GM23248 (cell line): ENCODE measurements around the gene SF3B4. TPM values are rescaled to one million over a fixed set of nuclear protein-coding genes. Genes with fewer than 3 reads are reported as not detected.

ENCODE experiments used
- DNase-seq: peaks from one replicate; pipeline ENCODE4 v3.0.0-alpha.2; 2015
- H2AFZ ChIP-seq: fragments of 200-600 bp; sonication (generic); 2 replicates; pipeline ENCODE4 v1.6.1; 2016; ENCODE audit warnings: antibody characterized with exemption
- H3F3A ChIP-seq: fragments of 200-600 bp; sonication (generic); 2 replicates; pipeline ENCODE4 v1.6.1; 2016; ENCODE audit warnings: mild to moderate bottlenecking, antibody characterized with exemption, mixed run types; ENCODE audit not compliant: insufficient read depth
- H3K27ac ChIP-seq: fragments of 200-600 bp; sonication (generic); 2 replicates; pipeline ENCODE4 v1.5.1; 2016; ENCODE audit warnings: mild to moderate bottlenecking
- H3K27me3 ChIP-seq: fragments of 200-600 bp; sonication (generic); replicated peaks from 2 replicates; pipeline ENCODE4 v1.6.1; 2016; ENCODE audit warnings: mild to moderate bottlenecking; ENCODE audit not compliant: insufficient read depth
- H3K36me3 ChIP-seq: fragments of 200-600 bp; sonication (generic); 2 replicates; pipeline ENCODE4 v1.6.1; 2016; ENCODE audit warnings: low read depth, mild to moderate bottlenecking
- H3K4me1 ChIP-seq: fragments of 200-600 bp; sonication (generic); 2 replicates; pipeline ENCODE4 v1.6.1; 2016; ENCODE audit warnings: mild to moderate bottlenecking; ENCODE audit not compliant: insufficient read depth
- H3K4me2 ChIP-seq: fragments of 200-600 bp; sonication (generic); one replicate; pipeline ENCODE4 v1.6.1; 2016; ENCODE audit warnings: mild to moderate bottlenecking; ENCODE audit not compliant: unreplicated experiment
- H3K4me3 ChIP-seq: fragments of 200-600 bp; sonication (generic); 2 replicates; pipeline ENCODE4 v1.5.1; 2016; ENCODE audit warnings: mild to moderate bottlenecking
- H3K79me2 ChIP-seq: fragments of 200-600 bp; sonication (generic); 2 replicates; pipeline ENCODE4 v1.6.1; 2016; ENCODE audit warnings: mild to moderate bottlenecking; ENCODE audit not compliant: insufficient read depth
- H3K9ac ChIP-seq: fragments of 200-600 bp; sonication (generic); 2 replicates; pipeline ENCODE4 v1.6.1; 2016; ENCODE audit warnings: mild to moderate bottlenecking
- H3K9me2 ChIP-seq: fragments of 200-600 bp; sonication (generic); 2 replicates; pipeline ENCODE4 v1.6.1; 2016; ENCODE audit warnings: mixed run types, mild to moderate bottlenecking, moderate library complexity; ENCODE audit not compliant: insufficient read depth
- H3K9me3 ChIP-seq: fragments of 200-600 bp; sonication (generic); one replicate; pipeline ENCODE4 v1.6.1; 2017; ENCODE audit warnings: low read depth
- H4K20me1 ChIP-seq: fragments of 200-600 bp; sonication (generic); 2 replicates; pipeline ENCODE4 v1.6.0; 2016; ENCODE audit not compliant: insufficient read depth
- EZH2 ChIP-seq: fragments of 200-600 bp; sonication (generic); IDR thresholded peaks from 2 replicates; pipeline ENCODE4 v1.6.1; 2018; ENCODE audit warnings: antibody characterized with exemption, mild to moderate bottlenecking; ENCODE audit not compliant: insufficient read depth, poor library complexity, severe bottlenecking
- EZH2phosphoT487 ChIP-seq: fragments of 200-600 bp; sonication (generic); IDR thresholded peaks from 2 replicates; pipeline ENCODE4 v1.6.1; 2018; ENCODE audit warnings: antibody characterized with exemption, moderate library complexity, mild to moderate bottlenecking, low read depth; ENCODE audit not compliant: insufficient read depth
- WGBS, 2 experiments: methylation state at CpG; one replicate each; pipeline ENCODE4 v1.1.6; 2015 to 2017; ENCODE audit warnings: low lambda C conversion rate in 2 of 2, low coverage in 1 of 2; ENCODE audit errors: missing lambda C conversion rate in 2 of 2; 5-methylcytosine and 5-hydroxymethylcytosine counted together
- in situ Hi-C: fragments of 300-500 bp; cut with MboI; formaldehyde crosslinking; loops from 2 replicates; pipeline ENCODE4 v1.15.0; 2020
- polyA plus RNA-seq: library from polyadenylated mRNA; unstranded; fragments of >200 nt; fragmentation: Nextera tagmentation; extraction: Ambion mirVana; gene quantifications from 2 replicates; pipeline ENCODE4 v1.2.1, GENCODE V29; 2016
- total RNA-seq: library from RNA; depleted of rRNA; stranded (reverse); fragments of >200 nt; shearing (Covaris generic); gene quantifications from 2 replicates; pipeline ENCODE4 v1.2.3, GENCODE V29; 2014

The SF3B4 gene
- total and polyA plus RNA-seq, 2 experiments from 2014 or later, result 12.3 to 98.0 TPM

GRCh38 chr1:149914545-149914944, 13.1 kb downstream of the SF3B4 start:
- Histone ChIP-seq H2AFZ (no peak overlapping the region), H3K9ac (no peak overlapping the region), H3K36me3 (no peaks in the 10 kb centered on the region), H3K27ac (no peak overlapping the region), H3K9me2 (no peaks in the 10 kb centered on the region), H3K4me1 (no peaks in the 10 kb centered on the region), H3K4me3 (no peak overlapping the region), H3K4me2 (no peak overlapping the region), H3F3A (peaks cover 6% of the 10 kb centered on the region; the same call in 1 of the 2 replicates), H4K20me1 (no peaks in the 10 kb centered on the region), H3K27me3 (no peaks in the 10 kb centered on the region), H3K9me3 (no peaks in the 10 kb centered on the region), H3K79me2 (no peaks in the 10 kb centered on the region)
- DNase-seq, result no peak
- in situ Hi-C loops, result no loop called here
- TF ChIP-seq EZH2phosphoT487 (no peak), EZH2 (no peak)
- WGBS, 2 experiments, result 50 to 61% methylated on average over 1 of the region's 1 CpG

GRCh38 chr1:149906570-149907075, 21.0 kb downstream of the SF3B4 start:
- DNase-seq, result no peak
- in situ Hi-C loops, result no loop called here
- no peaks in the 10 kb centered on the region for H3K27me3 ChIP-seq
- H3K4me2 ChIP-seq, result no peak overlapping the region
- no peak overlapping the region for H3K4me3 ChIP-seq
- TF ChIP-seq EZH2phosphoT487 (no peak), EZH2 (no peak)
- H3F3A ChIP-seq, result no peaks in the 10 kb centered on the region
- no peak overlapping the region for H3K27ac ChIP-seq
- H3K36me3 ChIP-seq, result no peaks in the 10 kb centered on the region
- H3K79me2 ChIP-seq, result no peaks in the 10 kb centered on the region
- no peaks in the 10 kb centered on the region for H3K9me2 ChIP-seq
- H3K9ac ChIP-seq, result no peak overlapping the region
- 84 to 86% methylated on average over 10 of the region's 10 CpGs for WGBS, 2 experiments
- no peak overlapping the region for H2AFZ ChIP-seq
- no peaks in the 10 kb centered on the region for H3K9me3 ChIP-seq
- no peaks in the 10 kb centered on the region for H4K20me1 ChIP-seq
- H3K4me1 ChIP-seq, result no peaks in the 10 kb centered on the region

- no peaks in the 10 kb centered on the region for H3K79me2 ChIP-seq
These were observed 23.6 kb downstream of the SF3B4 start for GRCh38 chr1:149903836-149904491.

GRCh38 chr1:149899460-149900284, 27.9 kb downstream of the SF3B4 start, which contains the start of gene BOLA1:
Gene BOLA1 (plus strand): TSS chr1:149899568. CDS start chr1:149900060, 492 bp downstream.
- H3K4me3 ChIP-seq, result peak within 1 kb of the TSS; percentile 75
- H3K4me2 ChIP-seq, result peak within 1 kb of the TSS; percentile 82
- H3K9ac ChIP-seq, result peak within 1 kb of the TSS; percentile 84
- TF ChIP-seq EZH2, result no peak
- TF ChIP-seq EZH2phosphoT487, result no peak
- peak; percentile 97 for DNase-seq
- H3K27ac ChIP-seq, result peak within 1 kb of the TSS; percentile 79
- no peaks in the 10 kb centered on the region for H3K36me3 ChIP-seq
- in situ Hi-C loops, result no loop called here
- no peaks in the 10 kb centered on the region for H3F3A ChIP-seq
- H3K9me2 ChIP-seq, result no peaks in the 10 kb centered on the region
- H3K79me2 ChIP-seq, result no peaks in the 10 kb centered on the region
- H4K20me1 ChIP-seq, result no peaks in the 10 kb centered on the region
- H3K9me3 ChIP-seq, result no peaks in the 10 kb centered on the region
- H3K27me3 ChIP-seq, result no peaks in the 10 kb centered on the region
- 3 to 4% methylated on average over 55 to 64 of the region's 65 CpGs for WGBS, 2 experiments
- H2AFZ ChIP-seq, result peak within 1 kb of the TSS; percentile 87
- no peaks in the 10 kb centered on the region for H3K4me1 ChIP-seq

More at GRCh38 chr1:149903836-149904491, 23.6 kb downstream of the SF3B4 start:
- H3K27ac ChIP-seq, result no peak overlapping the region
- in situ Hi-C loops, result no loop called here
- no peak overlapping the region for H3K4me2 ChIP-seq
- no peak overlapping the region for H3K9ac ChIP-seq
- no peaks in the 10 kb centered on the region for H3K36me3 ChIP-seq
- no peak overlapping the region for H2AFZ ChIP-seq
- H3K4me3 ChIP-seq, result no peak overlapping the region
- no peaks in the 10 kb centered on the region for H3K27me3 ChIP-seq
- no peak for TF ChIP-seq EZH2
- no peak for TF ChIP-seq EZH2phosphoT487
- no peaks in the 10 kb centered on the region for H4K20me1 ChIP-seq
- H3K9me2 ChIP-seq, result no peaks in the 10 kb centered on the region
- no peaks in the 10 kb centered on the region for H3K4me1 ChIP-seq
- 73% methylated on average over 5 of the region's 5 CpGs for WGBS, 2 experiments
- no peaks in the 10 kb centered on the region for H3F3A ChIP-seq
- no peaks in the 10 kb centered on the region for H3K9me3 ChIP-seq
- no peak for DNase-seq
